Lung (tissue), 12 donors: Measurements from ENCODE around the gene HLA-A. TPM values are rescaled to one million over a fixed set of nuclear protein-coding genes. Genes with fewer than 3 reads are reported as not detected.

Experiments used
- ATAC-seq: fragments of 200-7000 bp; cut with Tn5 transposase; one replicate; pipeline ENCODE4 v1.9.1; 2020; ENCODE audit warnings: moderate number of reproducible peaks; ENCODE audit not compliant: insufficient read depth, low FRiP score
- DNase-seq, 3 donors: peaks; one replicate each; pipeline ENCODE4 v3.0.0-alpha.2; 2013 to 2017
- H3K27ac ChIP-seq, 2 donors: one replicate each; pipeline ENCODE4 v1.5.1; 2013; ENCODE audit warnings: mild to moderate bottlenecking in 2 of 2, moderate library complexity in 2 of 2, control low read depth in 1 of 2, inconsistent platforms in 1 of 2, low read depth in 1 of 2, low read length in 1 of 2
- H3K27me3 ChIP-seq, 3 donors: one replicate each; pipeline ENCODE4 v1.5.1; 2013; ENCODE audit warnings: low read length in 2 of 3; ENCODE audit not compliant: control insufficient read depth in 3 of 3, insufficient read depth in 3 of 3
- H3K36me3 ChIP-seq, 4 donors: one replicate each; pipeline ENCODE4 v1.5.1; 2013; ENCODE audit warnings: low read length in 4 of 4, mild to moderate bottlenecking in 1 of 4, moderate library complexity in 1 of 4; ENCODE audit not compliant: control insufficient read depth in 4 of 4, insufficient read depth in 4 of 4
- H3K4me1 ChIP-seq, 5 donors: one replicate each; pipeline ENCODE4 v1.5.1; 2013; ENCODE audit warnings: low read length in 5 of 5, mild to moderate bottlenecking in 2 of 5, moderate library complexity in 1 of 5; ENCODE audit not compliant: control insufficient read depth in 5 of 5, insufficient read depth in 5 of 5
- H3K4me3 ChIP-seq: one replicate; pipeline ENCODE4 v1.5.1; 2013; ENCODE audit warnings: mild to moderate bottlenecking, control low read depth, moderate library complexity
- H3K9ac ChIP-seq, 2 donors: one replicate each; pipeline ENCODE4 v1.5.1; 2013; ENCODE audit warnings: low read length in 2 of 2, control low read depth in 1 of 2; ENCODE audit not compliant: insufficient read depth in 1 of 2
- H3K9me3 ChIP-seq, 4 donors: one replicate each; pipeline ENCODE4 v1.5.1; 2013; ENCODE audit warnings: low read length in 3 of 4, mild to moderate bottlenecking in 1 of 4, moderate library complexity in 1 of 4; ENCODE audit not compliant: control insufficient read depth in 4 of 4, insufficient read depth in 3 of 4
- CTCF ChIP-seq: IDR thresholded peaks from 2 replicates; pipeline ENCODE4 v1.5.1; 2012; ENCODE audit warnings: mild to moderate bottlenecking; ENCODE audit errors: control extremely low read depth, extremely low read depth
- WGBS, 2 donors: extraction: QIAGEN DNeasy Blood & Tissue Kit; methylation state at CpG; one replicate each; pipeline ENCODE4 v1.1.7; 2013; 5-methylcytosine and 5-hydroxymethylcytosine counted together
- polyA plus RNA-seq, 2 donors: library from polyadenylated mRNA; stranded (reverse); fragments of 200-250 nt; gene quantifications; one replicate each; pipeline ENCODE4 v1.2.1, GENCODE V29; 2013
- total RNA-seq, 2 donors: library from RNA; depleted of rRNA in 1 of 2; stranded (reverse); fragments of >200 nt in 1 of 2; gene quantifications; one replicate each; pipeline ENCODE4 v1.2.1, GENCODE V29; 2014 to 2021
- donor health status: control.
- donor health status: control.
- donor health status: Bipolar disorder and iron deficiency.
- donor health status: healthy.
- donor health status: DM: yes; HTN: yes; CAD: no.

HLA-A gene
- total and polyA plus RNA-seq, 4 donors: 320 to 3,222 (median 711) TPM

GRCh38 chr6:29947077-29947980 is 5.0 kb downstream of the HLA-A start:
- H3K36me3 ChIP-seq: peaks cover 0 to 22% (median 4%) of the 10 kb centered on the region in 4 donors
- WGBS, 2 donors: 64 to 87% methylated on average over 3 of the region's 3 CpGs

GRCh38 chr6:29948277-29948676 is 5.9 kb downstream of the HLA-A start:
- H3K27ac ChIP-seq: no peak overlapping the region

More at GRCh38 chr6:29947077-29947980, 5.0 kb downstream of the HLA-A start:
- ATAC-seq (no peak), DNase-seq (no peak)
- H3K9me3 ChIP-seq: no peaks in the 10 kb centered on the region
- H3K27ac ChIP-seq: no peak overlapping the region
- H3K9ac ChIP-seq: no peak overlapping the region
- no peak for TF ChIP-seq CTCF
- no peak overlapping the region for H3K4me3 ChIP-seq
- peaks cover 0 to 9% (median 4%) of the 10 kb centered on the region in 5 donors for H3K4me1 ChIP-seq
- no peaks in the 10 kb centered on the region for H3K27me3 ChIP-seq

GRCh38 chr6:29949934-29950333 is 7.6 kb downstream of the HLA-A start:
- no peak overlapping the region for H3K27ac ChIP-seq
- DNase-seq: no peak
- WGBS, 2 donors: 57 to 88% methylated on average over 7 of the region's 7 CpGs
- H3K9ac ChIP-seq: no peak overlapping the region
- no peak for TF ChIP-seq CTCF
- no peaks in the 10 kb centered on the region for H3K9me3 ChIP-seq
- peaks cover 0 to 12% (median 2%) of the 10 kb centered on the region in 4 donors for H3K36me3 ChIP-seq
- peaks cover 0 to 5% (median 0%) of the 10 kb centered on the region in 5 donors for H3K4me1 ChIP-seq
- H3K27me3 ChIP-seq: no peaks in the 10 kb centered on the region
- H3K4me3 ChIP-seq: no peak overlapping the region
- no peak for ATAC-seq

More at GRCh38 chr6:29948277-29948676, 5.9 kb downstream of the HLA-A start:
- TF ChIP-seq CTCF: no peak
- DNase-seq (no peak), ATAC-seq (no peak)
- Histone ChIP-seq H3K27me3 (no peaks in the 10 kb centered on the region), H3K4me3 (no peak overlapping the region), H3K36me3 (peaks cover 0 to 20% (median 4%) of the 10 kb centered on the region in 4 donors), H3K9me3 (no peaks in the 10 kb centered on the region), H3K9ac (no peak overlapping the region), H3K4me1 (peaks cover 0 to 10% (median 3%) of the 10 kb centered on the region in 5 donors)
- 81 to 84% methylated on average over 2 of the region's 2 CpGs for WGBS, 2 donors
